Endothelial cell of umbilical vein (primary cell): ENCODE data around the gene ARID3B. TPM values are rescaled to one million over a fixed set of nuclear protein-coding genes. Genes with fewer than 3 reads are reported as not detected.

Experiments
- BruUV-seq: library from RNA; stranded (reverse); fragments of 400-500 nt; replicated peaks from 2 replicates; lab custom pipeline; 2021; lab: Mats Ljungman, UMichigan
- CTCF ChIA-PET: fragments of 300-600, 350-600 bp; sonication (Branson Sonifier 250); formaldehyde crosslinking; loops from one replicate; lab custom pipeline; 2021; ENCODE audit warnings: antibody characterized with exemption, inconsistent platforms; lab: Charles Lee
- POLR2A ChIA-PET: fragments of 300-600, 350-600 bp; sonication (Branson Sonifier 250); formaldehyde crosslinking; loops from one replicate; lab custom pipeline; 2021; ENCODE audit warnings: antibody characterized with exemption, inconsistent platforms; lab: Charles Lee
- DNase-seq: peaks from one replicate; pipeline ENCODE4 v3.0.0-alpha.2; 2011; ENCODE audit warnings: low read depth, low spot score
- FAIRE-seq: peaks from 2 replicates; lab custom pipeline; 2011; peaks lifted over from hg19 to GRCh38; lab: Jason Lieb, UNC
- H2AFZ ChIP-seq: 2 replicates; pipeline ENCODE4 v1.6.0; 2012; ENCODE audit warnings: low read depth, low read length, control low read depth, inconsistent platforms
- H3K27ac ChIP-seq: 2 replicates; pipeline ENCODE4 v1.5.1; 2011; ENCODE audit warnings: low read depth, mild to moderate bottlenecking, control low read depth, low read length, moderate library complexity; ENCODE audit not compliant: insufficient read depth
- H3K27me3 ChIP-seq, 2 experiments: 2 replicates each; pipeline versions ENCODE4 v1.6.0 to v1.6.1; 2011; ENCODE audit warnings: low read length in 2 of 2, mixed read lengths in 1 of 2; ENCODE audit not compliant: control insufficient read depth in 2 of 2, insufficient read depth in 2 of 2
- H3K36me3 ChIP-seq, 2 experiments: 2 replicates in 1 of 2; 3 replicates in 1 of 2; pipeline ENCODE4 v1.5.1; 2011; ENCODE audit warnings: low read length in 2 of 2, mild to moderate bottlenecking in 1 of 2, moderate library complexity in 1 of 2; ENCODE audit not compliant: control insufficient read depth in 2 of 2, insufficient read depth in 2 of 2; ENCODE audit errors: extremely low read depth in 1 of 2
- H3K4me1 ChIP-seq: 3 replicates; pipeline ENCODE4 v1.5.1; 2011; ENCODE audit warnings: mild to moderate bottlenecking, low read length; ENCODE audit not compliant: control insufficient read depth, insufficient read depth; ENCODE audit errors: extremely low read depth
- H3K4me2 ChIP-seq: 2 replicates; pipeline ENCODE4 v1.6.1; 2011; ENCODE audit warnings: low read length, control low read depth, mixed read lengths; ENCODE audit not compliant: insufficient read depth
- H3K4me3 ChIP-seq, 3 experiments: fragments of 200-600 bp in 1 of 3; sonication (generic), shearing (Covaris generic) in 1 of 3; replicated peaks in 1 of 3; 2 replicates each; pipeline ENCODE4 v1.5.1; 2011 to 2016; ENCODE audit warnings: control low read depth in 3 of 3, low read length in 3 of 3, mild to moderate bottlenecking in 2 of 3, inconsistent platforms in 1 of 3, low read depth in 1 of 3, moderate library complexity in 1 of 3; ENCODE audit not compliant: insufficient read depth in 1 of 3
- H3K79me2 ChIP-seq: 2 replicates; pipeline ENCODE4 v1.6.0; 2012; ENCODE audit warnings: low read length, inconsistent platforms; ENCODE audit not compliant: control insufficient read depth, insufficient read depth
- H3K9ac ChIP-seq: replicated peaks from 2 replicates; pipeline ENCODE3; 2011; ENCODE audit warnings: low read length, control low read depth; ENCODE audit not compliant: insufficient read depth; ENCODE audit errors: extremely low read depth
- H3K9me1 ChIP-seq: replicated peaks from 3 replicates; pipeline ENCODE4 v1.6.0; 2011; ENCODE audit warnings: mild to moderate bottlenecking, low read length; ENCODE audit not compliant: control insufficient read depth, insufficient read depth; ENCODE audit errors: extremely low read depth
- H3K9me3 ChIP-seq: replicated peaks from 2 replicates; pipeline ENCODE4 v1.5.1; 2012; ENCODE audit warnings: low read length, inconsistent platforms; ENCODE audit not compliant: control insufficient read depth, insufficient read depth
- H4K20me1 ChIP-seq: replicated peaks from 2 replicates; pipeline ENCODE3; 2011; ENCODE audit warnings: mild to moderate bottlenecking, low read length; ENCODE audit not compliant: control insufficient read depth, insufficient read depth; ENCODE audit errors: extremely low read depth
- CTCF ChIP-seq, 2 donors: IDR thresholded peaks; 1 replicate in 1 of 2; 2 replicates in 1 of 2; pipeline ENCODE4 v1.5.1; 2011; ENCODE audit warnings: low read length in 2 of 2, mild to moderate bottlenecking in 2 of 2, moderate library complexity in 2 of 2, control low read depth in 1 of 2, inconsistent platforms in 1 of 2, low read depth in 1 of 2; ENCODE audit not compliant: insufficient read depth in 1 of 2; ENCODE audit errors: extremely low read depth in 1 of 2
- EZH2 ChIP-seq: IDR thresholded peaks from 2 replicates; pipeline ENCODE4 v1.6.1; 2012; ENCODE audit warnings: borderline replicate concordance, low read depth, mild to moderate bottlenecking, moderate library complexity, low read length, inconsistent platforms; ENCODE audit not compliant: severe bottlenecking
- JUN ChIP-seq: IDR thresholded peaks from 2 replicates; pipeline ENCODE4 v1.6.1; 2011; ENCODE audit warnings: borderline replicate concordance, low read depth; ENCODE audit not compliant: insufficient read length, insufficient read depth
- dilution Hi-C: fragments of 300-500 bp; cut with MboI; formaldehyde crosslinking; loops from one replicate; pipeline ENCODE4 v1.15.0; 2019; ENCODE audit warnings: low sequenced_read_pairs; ENCODE audit not compliant: extremely low pct_ligation_motif_present
- intact Hi-C: fragments of 100-400 bp; cut with micrococcal nuclease; formaldehyde crosslinking; loops from one replicate; pipeline ENCODE4 v1.10.0; 2022
- polyA plus RNA-seq, 4 experiments: library from polyadenylated mRNA; depleted of rRNA in 3 of 4; stranded (reverse) in 3 of 4; unstranded in 1 of 4; fragments of >200 nt; gene quantifications; 2 replicates each; pipeline versions ENCODE4 v1.2.1 to v1.2.3, GENCODE V29; 2011 to 2012; ENCODE audit warnings: missing spikeins in 1 of 4
- total RNA-seq: library from RNA; stranded (reverse); gene quantifications from 2 replicates; pipeline ENCODE4 v1.2.3, GENCODE V29; 2021
- TF ChIP-seq, protein P1 (sequence below): IDR thresholded peaks from 2 replicates; pipeline ENCODE4 v1.6.1; 2011; ENCODE audit not compliant: insufficient read depth, insufficient read length

The ARID3B gene
- total and polyA plus RNA-seq, 2 donors (not counting 3 experiments of a cell fraction or from before 2014, with no cell fraction given): 6.2 to 10.0 TPM

DNA sequence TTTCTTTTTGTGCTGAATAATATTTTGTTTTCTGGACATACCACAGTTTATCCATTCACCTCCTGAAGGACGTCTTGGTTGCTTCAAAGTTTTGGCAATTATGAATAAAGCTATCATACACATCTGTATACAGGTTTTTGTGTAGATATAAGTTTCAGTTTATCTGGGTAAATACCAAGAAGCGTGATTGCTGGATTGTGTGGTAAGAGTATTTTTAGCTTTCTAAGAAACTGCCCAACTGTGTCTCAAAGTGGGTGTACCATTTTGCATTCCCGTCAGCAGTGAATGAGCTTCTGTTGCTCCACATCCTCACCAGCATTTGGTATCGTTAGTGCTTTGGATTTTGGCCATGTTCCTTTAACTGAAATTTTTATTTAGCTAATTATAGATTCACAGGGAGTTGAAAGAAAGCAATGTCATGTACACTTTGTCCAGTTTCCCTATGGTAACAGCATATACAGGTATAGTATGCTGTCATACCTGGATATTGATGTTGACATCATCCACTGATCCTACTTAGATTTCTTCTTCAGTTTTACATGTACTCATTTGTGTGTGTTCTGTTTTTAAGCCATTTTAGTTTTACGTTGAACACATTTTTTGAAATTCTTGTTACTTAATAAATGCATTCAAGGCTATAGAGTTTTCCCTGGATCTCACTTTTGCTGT is 11.9 kb downstream of the ARID3B start:
- Histone ChIP-seq H2AFZ (no peak overlapping the region), H3K9me1 (no peaks in the 10 kb centered on the region), H3K27ac (no peak overlapping the region), H3K27me3 (no peaks in the 10 kb centered on the region), H3K9ac (no peak overlapping the region), H4K20me1 (no peaks in the 10 kb centered on the region), H3K4me2 (no peak overlapping the region), H3K4me1 (no peaks in the 10 kb centered on the region), H3K9me3 (no peaks in the 10 kb centered on the region), H3K4me3 (no peak overlapping the region), H3K79me2 (peaks cover 10% of the 10 kb centered on the region), H3K36me3 (peaks cover 2% of the 10 kb centered on the region in 2 experiments)
- FAIRE-seq (no peak), DNase-seq (no peak)
- dilution Hi-C loops: no loop called here
- no TSS peak for BruUV-seq
- intact Hi-C loops: no loop called here
- POLR2A ChIA-PET: no interaction called here
- TF ChIP-seq JUN: no peak
- TF ChIP-seq EZH2: no peak
- TF ChIP-seq, protein P1, sequence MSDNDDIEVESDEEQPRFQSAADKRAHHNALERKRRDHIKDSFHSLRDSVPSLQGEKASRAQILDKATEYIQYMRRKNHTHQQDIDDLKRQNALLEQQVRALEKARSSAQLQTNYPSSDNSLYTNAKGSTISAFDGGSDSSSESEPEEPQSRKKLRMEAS: no peak
- no peak for TF ChIP-seq CTCF (IDR thresholded peaks at IDR 0.05; ENCODE audit: extremely low read depth in 1 of 2, insufficient read depth in 1 of 2, low read depth in 1 of 2, low read length in 2 of 2)
- CTCF ChIA-PET: interaction anchor here (1.1 to 2.0 kb wide), 2 partner anchors 16 to 79 kb away, joined by 3 to 8 read pairs; no protein-coding TSS in a partner anchor
